Transverse colon (tissue), 4 donors: ENCODE data around the gene LETMD1.

Experiments
- CTCF ChIP-seq, 5 experiments: fragments of 200-600 bp in 3 of 5; fragments of 450-650 bp in 2 of 5; sonication (generic) in 3 of 5; IDR thresholded peaks; 1 replicate in 2 of 5; 2 replicates in 3 of 5; pipeline ENCODE4 v1.5.1; 2016 to 2017; ENCODE audit warnings: antibody characterized with exemption in 5 of 5, inconsistent platforms in 3 of 5, mild to moderate bottlenecking in 2 of 5, moderate library complexity in 1 of 5
- EP300 ChIP-seq: sonication (generic); formaldehyde crosslinking; IDR thresholded peaks from one replicate; pipeline ENCODE4 v1.6.1; 2017; ENCODE audit warnings: antibody characterized with exemption, low read depth
- POLR2A ChIP-seq: fragments of 450-650 bp; IDR thresholded peaks from one replicate; pipeline ENCODE4 v1.6.1; 2016; ENCODE audit warnings: antibody characterized with exemption, mild to moderate bottlenecking, moderate library complexity
- POLR2AphosphoS5 ChIP-seq, 3 donors: sonication (generic); formaldehyde crosslinking; IDR thresholded peaks; one replicate each; pipeline ENCODE4 v1.6.1; 2016; ENCODE audit warnings: antibody characterized with exemption in 3 of 3

- TF ChIP-seq CTCF (IDR thresholded peaks at IDR 0.05) = no peak
- TF ChIP-seq POLR2A = no peak
- no peak for TF ChIP-seq EP300
- no peak for TF ChIP-seq POLR2AphosphoS5 (IDR thresholded peaks at IDR 0.05)
Measured at GRCh38 chr12:51103977-51104376, 55.9 kb downstream of the LETMD1 start.
